ENCODE data around the gene MAT1A. TPM values are rescaled to one million over a fixed set of nuclear protein-coding genes. Genes with fewer than 3 reads are reported as not detected.
A peak's percentile ranks its signal among the peaks of the same experiment; 100 is the strongest.
"Not testable (repeated sequence)": the region's sequence is repeated elsewhere in the genome, so short reads cannot be mapped to it uniquely, and the experiment has no call there.

MAT1A gene
- total RNA-seq, 1 experiment from 2014 or later: 1.5 TPM

GRCh38 chr10:80253266-80253962 is 36.0 kb downstream of the MAT1A start:
- peaks cover 2% of the 10 kb centered on the region; the same call in 1 of the 2 replicates for H3K27me3 ChIP-seq (ENCODE audit: control insufficient read depth, insufficient read depth, low read length)
- BruUV-seq (replicated peaks): no TSS peak
- intact Hi-C loops (cut with micrococcal nuclease; ENCODE audit: unreplicated experiment) (no loop called here), in situ Hi-C loops (cut with HindIII; ENCODE audit: low pct_unique_long_range_greater_than_20kb, low sequenced_read_pairs) (no loop called here)
- H3K27ac ChIP-seq (ENCODE audit: low read length): no peak overlapping the region
- H3K9me3 ChIP-seq (ENCODE audit: control insufficient read depth, insufficient read depth, low read depth, low read length): no peaks in the 10 kb centered on the region
- no peak for TF ChIP-seq TCF7L2 (IDR thresholded peaks at IDR 0.05; ENCODE audit: low read depth, low read length)
- no peak for TF ChIP-seq POLR2AphosphoS5 (IDR thresholded peaks at IDR 0.05; ENCODE audit: low read depth, low read length)
- TF ChIP-seq REST (IDR thresholded peaks at IDR 0.05; ENCODE audit: insufficient read depth in 1 of 2, low read depth in 2 of 2, low read length in 1 of 2): no peak
- no peak overlapping the region for H3K4me3 ChIP-seq (ENCODE audit: low read depth in 2 of 2, low read length in 2 of 2)
- no peaks in the 10 kb centered on the region for H3K36me3 ChIP-seq (ENCODE audit: control insufficient read depth, insufficient read depth, low read length)
- no peak for DNase-seq (ENCODE audit: low read depth, low spot score)
- ChIA-PET CTCF (no interaction called here), POLR2A (no interaction called here)
- no peaks in the 10 kb centered on the region for H3K4me1 ChIP-seq (ENCODE audit: control insufficient read depth, insufficient read depth, low read length)
- ATAC-seq: no peak

GRCh38 chr10:80252296-80252887 is 37.1 kb downstream of the MAT1A start:
- ChIA-PET CTCF (no interaction called here), POLR2A (no interaction called here)
- no peak for DNase-seq (ENCODE audit: low read depth, low spot score)
- ATAC-seq: no peak
- Histone ChIP-seq H3K4me3 (ENCODE audit: low read depth in 2 of 2, low read length in 2 of 2) (no peak overlapping the region), H3K27ac (ENCODE audit: low read length) (no peak overlapping the region), H3K9me3 (ENCODE audit: control insufficient read depth, insufficient read depth, low read depth, low read length) (no peaks in the 10 kb centered on the region), H3K4me1 (ENCODE audit: control insufficient read depth, insufficient read depth, low read length) (no peaks in the 10 kb centered on the region), H3K36me3 (ENCODE audit: control insufficient read depth, insufficient read depth, low read length) (no peaks in the 10 kb centered on the region), H3K27me3 (ENCODE audit: control insufficient read depth, insufficient read depth, low read length) (peaks cover 2% of the 10 kb centered on the region; the same call in 1 of the 2 replicates)
- TF ChIP-seq SIN3A (IDR thresholded peaks at IDR 0.05; ENCODE audit: borderline replicate concordance, insufficient read depth, low read depth, low read length) (no peak), REST (IDR thresholded peaks at IDR 0.05; ENCODE audit: insufficient read depth in 1 of 2, low read depth in 2 of 2, low read length in 1 of 2) (no peak), CTCF (IDR thresholded peaks at IDR 0.05) (no peak), TCF7L2 (IDR thresholded peaks at IDR 0.05; ENCODE audit: low read depth, low read length) (no peak), POLR2AphosphoS5 (IDR thresholded peaks at IDR 0.05; ENCODE audit: low read depth, low read length) (no peak)
- intact Hi-C loops (cut with micrococcal nuclease; ENCODE audit: unreplicated experiment) (no loop called here), in situ Hi-C loops (cut with HindIII; ENCODE audit: low pct_unique_long_range_greater_than_20kb, low sequenced_read_pairs) (no loop called here)
- no TSS peak for BruUV-seq (replicated peaks)

GRCh38 chr10:80251703-80252280 is 37.7 kb downstream of the MAT1A start:
- H3K27me3 ChIP-seq (ENCODE audit: control insufficient read depth, insufficient read depth, low read length); H3K4me1 ChIP-seq (ENCODE audit: control insufficient read depth, insufficient read depth, low read length); H3K9me3 ChIP-seq (ENCODE audit: control insufficient read depth, insufficient read depth, low read depth, low read length); H3K36me3 ChIP-seq (ENCODE audit: control insufficient read depth, insufficient read depth, low read length); H3K27ac ChIP-seq (ENCODE audit: low read length); intact Hi-C loops (cut with micrococcal nuclease; ENCODE audit: unreplicated experiment); CTCF ChIA-PET; H3K4me3 ChIP-seq (ENCODE audit: low read depth in 2 of 2, low read length in 2 of 2); BruUV-seq (replicated peaks); POLR2A ChIA-PET; DNase-seq (ENCODE audit: low read depth, low spot score); in situ Hi-C loops (cut with HindIII; ENCODE audit: low pct_unique_long_range_greater_than_20kb, low sequenced_read_pairs): not testable (repeated sequence)
- ATAC-seq: peak; percentile 19; the same call in 1 of the 2 replicates

GRCh38 chr10:80250399-80250798 is 39.1 kb downstream of the MAT1A start:
- H3K9me3 ChIP-seq (ENCODE audit: control insufficient read depth, insufficient read depth, low read depth, low read length); intact Hi-C loops (cut with micrococcal nuclease; ENCODE audit: unreplicated experiment); H3K36me3 ChIP-seq (ENCODE audit: control insufficient read depth, insufficient read depth, low read length); H3K4me3 ChIP-seq (ENCODE audit: low read depth in 2 of 2, low read length in 2 of 2); POLR2A ChIA-PET; DNase-seq (ENCODE audit: low read depth, low spot score); BruUV-seq (replicated peaks); in situ Hi-C loops (cut with HindIII; ENCODE audit: low pct_unique_long_range_greater_than_20kb, low sequenced_read_pairs); H3K27ac ChIP-seq (ENCODE audit: low read length); H3K4me1 ChIP-seq (ENCODE audit: control insufficient read depth, insufficient read depth, low read length); H3K27me3 ChIP-seq (ENCODE audit: control insufficient read depth, insufficient read depth, low read length); CTCF ChIA-PET: not testable (repeated sequence)
- ATAC-seq: peak; percentile 83

Data from Panc1 (cell line).